ENCODE data around the gene CHMP3. TPM values are rescaled to one million over a fixed set of nuclear protein-coding genes. Genes with fewer than 3 reads are reported as not detected.

The CHMP3 gene
- total and polyA plus RNA-seq, 2 of the 13 experiments (the other 11 are each of a cell fraction or from before 2014, with no cell fraction given), result 64.1 to 114 TPM

- TF ChIP-seq ZBTB43 (CRISPR knock-in tag; conservative IDR thresholded peaks at IDR 0.05), result no peak
- no peak for TF ChIP-seq ZNF790 (CRISPR knock-in tag; IDR thresholded peaks at IDR 0.05; ENCODE audit: borderline replicate concordance)
- TF ChIP-seq ETV5 (CRISPR knock-in tag; IDR thresholded peaks at IDR 0.05; ENCODE audit: borderline replicate concordance), result no peak
- no peak for TF ChIP-seq ZNF891 (CRISPR knock-in tag; IDR thresholded peaks at IDR 0.05)
- no peak for TF ChIP-seq AFF4 (CRISPR knock-in tag; IDR thresholded peaks at IDR 0.05)
- no peak for TF ChIP-seq SAFB2 (CRISPR knock-in tag; IDR thresholded peaks at IDR 0.05; ENCODE audit: borderline replicate concordance, low read depth)
- TF ChIP-seq MLXIP (CRISPR knock-in tag; IDR thresholded peaks at IDR 0.05; ENCODE audit: borderline replicate concordance), result no peak
- TF ChIP-seq ZBTB10 (CRISPR knock-in tag; IDR thresholded peaks at IDR 0.05; ENCODE audit: borderline replicate concordance), result no peak
Measured at GRCh38 chr2:86580560-86580959, 17.3 kb upstream of the CHMP3 start (continued).

Measured in HepG2 (cell line).